ENCODE results near the gene OSM.

- TF ChIP-seq CTCF (IDR thresholded peaks at IDR 0.05; ENCODE audit: extremely low read depth in 1 of 2, insufficient read depth in 1 of 2, low read depth in 1 of 2, low read length in 2 of 2): no peak
- TF ChIP-seq MAX (IDR thresholded peaks at IDR 0.05; ENCODE audit: insufficient read depth, insufficient read length): no peak
- no peak for TF ChIP-seq POLR2A (IDR thresholded peaks at IDR 0.05; ENCODE audit: low read depth, low read length)
- TF ChIP-seq POLR2AphosphoS5 (IDR thresholded peaks at IDR 0.05; ENCODE audit: insufficient read depth, low read depth, low read length): no peak
- TF ChIP-seq JUN (IDR thresholded peaks at IDR 0.05; ENCODE audit: borderline replicate concordance, insufficient read depth, insufficient read length, low read depth): no peak
- no peak for TF ChIP-seq FOS (IDR thresholded peaks at IDR 0.05; ENCODE audit: borderline replicate concordance, insufficient read depth, low read length)
- TF ChIP-seq GATA2 (IDR thresholded peaks at IDR 0.05; ENCODE audit: insufficient read depth, insufficient read length, low read depth, low read length): no peak
Observed at GRCh38 chr22:30285176-30285845, 18.7 kb upstream of the OSM start.

Data from endothelial cell of umbilical vein (primary cell).